Measurements from ENCODE around the gene MEGF11. TPM values are rescaled to one million over a fixed set of nuclear protein-coding genes. Genes with fewer than 3 reads are reported as not detected.

MEGF11 gene
- total RNA-seq, 2 donors from 2014 or later: not detected

DNA sequence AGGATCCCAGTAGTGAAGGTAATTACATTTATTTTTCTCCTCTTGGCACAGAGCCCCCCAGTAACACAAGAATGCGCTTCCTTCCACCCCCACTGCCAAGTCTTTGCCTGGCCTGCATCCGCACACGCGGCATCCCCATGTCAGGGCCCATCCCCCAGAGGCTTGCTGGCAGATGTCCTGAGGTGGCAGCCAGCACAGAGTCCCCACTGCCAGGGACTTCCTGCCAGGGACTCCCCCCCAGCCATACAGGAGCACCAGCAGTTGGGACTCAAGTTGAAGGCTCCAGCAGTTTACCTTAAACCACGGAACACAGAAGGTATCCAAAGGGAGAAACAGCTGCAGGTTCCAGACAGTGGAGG lies 41.0 kb downstream of the MEGF11 start:
- Histone ChIP-seq H3K27me3 (no peaks in the 10 kb centered on the region), H3K4me3 (no peak overlapping the region), H3K27ac (no peak overlapping the region), H3K36me3 (no peaks in the 10 kb centered on the region), H3K9me3 (peaks cover 0 to under 1% of the 10 kb centered on the region in 2 donors), H3K4me1 (no peaks in the 10 kb centered on the region)
- TF ChIP-seq, protein P1, sequence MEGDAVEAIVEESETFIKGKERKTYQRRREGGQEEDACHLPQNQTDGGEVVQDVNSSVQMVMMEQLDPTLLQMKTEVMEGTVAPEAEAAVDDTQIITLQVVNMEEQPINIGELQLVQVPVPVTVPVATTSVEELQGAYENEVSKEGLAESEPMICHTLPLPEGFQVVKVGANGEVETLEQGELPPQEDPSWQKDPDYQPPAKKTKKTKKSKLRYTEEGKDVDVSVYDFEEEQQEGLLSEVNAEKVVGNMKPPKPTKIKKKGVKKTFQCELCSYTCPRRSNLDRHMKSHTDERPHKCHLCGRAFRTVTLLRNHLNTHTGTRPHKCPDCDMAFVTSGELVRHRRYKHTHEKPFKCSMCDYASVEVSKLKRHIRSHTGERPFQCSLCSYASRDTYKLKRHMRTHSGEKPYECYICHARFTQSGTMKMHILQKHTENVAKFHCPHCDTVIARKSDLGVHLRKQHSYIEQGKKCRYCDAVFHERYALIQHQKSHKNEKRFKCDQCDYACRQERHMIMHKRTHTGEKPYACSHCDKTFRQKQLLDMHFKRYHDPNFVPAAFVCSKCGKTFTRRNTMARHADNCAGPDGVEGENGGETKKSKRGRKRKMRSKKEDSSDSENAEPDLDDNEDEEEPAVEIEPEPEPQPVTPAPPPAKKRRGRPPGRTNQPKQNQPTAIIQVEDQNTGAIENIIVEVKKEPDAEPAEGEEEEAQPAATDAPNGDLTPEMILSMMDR (IDR thresholded peaks at IDR 0.05): no peak
- no peak for DNase-seq (ENCODE audit: low spot score)

DNA sequence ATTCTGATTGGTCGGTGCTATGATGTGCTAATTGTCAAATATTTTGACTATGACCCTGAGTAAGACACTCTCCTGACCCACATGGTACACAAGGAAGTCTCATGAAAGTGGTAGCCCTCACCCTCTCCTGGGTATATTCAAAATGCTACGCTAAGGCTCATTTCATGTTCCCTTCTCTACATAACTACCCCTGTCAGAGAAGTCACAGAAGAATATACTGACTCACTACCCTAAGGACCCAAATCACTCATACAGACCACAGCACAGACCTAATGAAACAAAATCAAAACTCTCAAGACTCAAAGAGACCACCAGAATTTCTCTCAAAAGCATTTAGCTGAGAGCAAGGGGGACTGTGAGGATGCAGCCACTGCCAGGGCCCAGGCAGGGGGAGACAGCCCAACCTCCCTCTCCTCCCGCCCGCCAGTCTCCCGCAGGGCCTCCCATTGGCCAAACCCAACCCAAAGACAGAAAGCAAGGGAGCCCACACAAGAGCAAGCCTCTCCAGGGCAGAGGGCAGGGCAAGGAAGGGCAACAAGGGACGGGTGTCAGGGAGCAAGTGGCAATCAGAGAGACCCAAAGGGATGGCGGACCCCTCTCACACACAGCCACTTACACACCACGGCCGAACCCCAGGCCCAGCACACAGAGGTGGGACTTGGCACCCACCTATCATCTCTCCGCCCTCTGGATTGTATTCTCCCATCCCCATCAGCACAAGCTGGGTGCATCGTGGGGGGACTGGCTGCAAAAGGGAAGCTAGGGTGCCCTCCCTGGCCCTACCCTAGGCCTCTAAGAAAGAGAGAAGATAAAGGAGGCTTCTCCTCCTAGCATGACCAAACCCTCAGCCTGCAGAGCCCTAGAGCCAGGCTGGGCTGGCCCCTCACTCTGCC lies 41.6 kb downstream of the MEGF11 start:
- Histone ChIP-seq H3K9me3 (peaks cover 0 to 7% of the 10 kb centered on the region in 2 donors), H3K4me3 (no peak overlapping the region), H3K4me1 (no peaks in the 10 kb centered on the region), H3K27ac (no peak overlapping the region), H3K36me3 (no peaks in the 10 kb centered on the region), H3K27me3 (no peaks in the 10 kb centered on the region)
- TF ChIP-seq, protein P1 (IDR thresholded peaks at IDR 0.05): no peak
- no peak for DNase-seq (ENCODE audit: low spot score)

DNA sequence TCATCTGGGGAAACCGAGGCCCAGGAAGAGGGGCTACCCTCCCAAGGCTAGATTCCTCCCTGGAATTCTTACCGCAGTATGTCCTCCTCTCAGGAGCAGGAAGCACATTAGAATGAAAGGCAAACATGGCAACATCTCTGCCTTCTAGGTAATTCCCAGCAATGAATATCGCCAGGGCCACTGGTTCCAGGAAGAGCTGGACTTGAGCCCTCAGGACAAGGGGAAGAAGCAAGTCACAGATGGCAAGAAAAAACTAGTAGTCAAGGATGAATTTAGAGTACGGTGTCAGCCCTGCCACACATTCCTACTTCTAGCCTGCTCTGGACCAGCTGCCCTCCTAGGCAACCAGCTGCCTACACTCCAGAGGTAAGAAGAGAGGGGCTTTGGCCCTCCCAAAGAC lies 42.9 kb downstream of the MEGF11 start:
- no peak for DNase-seq (ENCODE audit: low spot score)
- H3K4me3 ChIP-seq: no peak overlapping the region
- TF ChIP-seq, protein P1 (IDR thresholded peaks at IDR 0.05): no peak
- no peaks in the 10 kb centered on the region for H3K4me1 ChIP-seq
- no peak overlapping the region for H3K27ac ChIP-seq
- no peaks in the 10 kb centered on the region for H3K27me3 ChIP-seq
- peaks cover 0 to 11% of the 10 kb centered on the region in 2 donors for H3K9me3 ChIP-seq
- no peaks in the 10 kb centered on the region for H3K36me3 ChIP-seq

DNA sequence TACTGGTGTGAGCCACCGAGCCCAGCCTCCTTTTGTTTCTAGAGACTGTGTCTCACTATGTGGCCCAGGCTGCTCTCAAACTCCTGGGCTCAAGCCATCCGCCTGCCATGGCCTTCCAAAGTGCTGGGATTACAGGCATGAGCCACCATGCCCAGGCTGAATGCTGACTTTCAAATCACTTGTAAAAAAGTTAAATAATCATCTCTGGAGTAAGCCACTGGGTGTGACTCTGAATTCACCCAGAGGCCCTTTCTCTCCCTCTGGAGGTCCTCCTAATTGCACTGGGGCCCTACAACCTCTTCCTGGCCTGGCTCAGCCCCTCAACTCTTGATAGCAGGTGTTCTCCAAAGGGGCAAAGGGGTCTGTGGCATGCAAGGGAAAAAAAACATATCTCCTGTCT lies 54.8 kb downstream of the MEGF11 start:
- no peak overlapping the region for H3K4me3 ChIP-seq
- no peaks in the 10 kb centered on the region for H3K4me1 ChIP-seq
- H3K36me3 ChIP-seq: no peaks in the 10 kb centered on the region
- no peak overlapping the region for H3K27ac ChIP-seq
- DNase-seq (ENCODE audit: low spot score): no peak
- TF ChIP-seq, protein P1 (IDR thresholded peaks at IDR 0.05): no peak
- H3K9me3 ChIP-seq: no peaks in the 10 kb centered on the region
- H3K27me3 ChIP-seq: no peaks in the 10 kb centered on the region

DNA sequence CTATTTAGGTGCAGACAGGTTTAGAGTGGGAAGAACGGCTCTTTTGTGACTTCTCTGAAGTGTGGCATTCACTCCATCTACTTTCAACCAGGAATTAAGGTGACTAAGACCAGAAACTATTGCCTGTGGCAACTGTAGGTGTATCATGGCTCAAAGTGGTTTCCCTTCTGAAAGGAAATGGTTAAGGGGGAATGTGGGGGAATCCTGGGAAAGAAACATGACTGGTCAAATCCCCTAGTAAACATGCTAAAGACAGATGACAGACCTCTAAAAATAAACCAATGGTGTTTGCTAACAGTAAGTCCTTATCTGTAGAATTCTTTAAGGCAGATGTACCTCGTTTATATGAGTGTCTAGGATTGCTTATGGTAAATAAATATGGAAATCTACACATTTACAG lies 56.9 kb downstream of the MEGF11 start:
- H3K4me1 ChIP-seq: no peaks in the 10 kb centered on the region
- H3K27ac ChIP-seq: no peak overlapping the region
- no peaks in the 10 kb centered on the region for H3K27me3 ChIP-seq
- no peaks in the 10 kb centered on the region for H3K36me3 ChIP-seq
- TF ChIP-seq, protein P1 (IDR thresholded peaks at IDR 0.05): no peak
- no peak overlapping the region for H3K4me3 ChIP-seq
- DNase-seq (ENCODE audit: low spot score): no peak
- no peaks in the 10 kb centered on the region for H3K9me3 ChIP-seq

Measured in right atrium auricular region (tissue), 2 donors.